Measurements from ENCODE around the gene OR4B1. TPM values are rescaled to one million over a fixed set of nuclear protein-coding genes. Genes with fewer than 3 reads are reported as not detected.

OR4B1 gene
- not detected for polyA plus RNA-seq (2013)

GRCh38 chr11:48216510-48216909 is at the start of gene OR4B1:
OR4B1 (plus strand) TSS chr11:48216810; CDS start chr11:48216810, 0 bp downstream.
- Histone ChIP-seq H3K27ac (ENCODE audit: insufficient read depth in 1 of 2, low read depth in 1 of 2, low read length in 2 of 2, poor library complexity in 1 of 2, severe bottlenecking in 2 of 2) (no peak within 1 kb of the TSS), H3K36me3 (ENCODE audit: control insufficient read depth in 4 of 4, insufficient read depth in 4 of 4, low read length in 3 of 4) (no peaks in the 10 kb centered on the region), H3K4me3 (ENCODE audit: control insufficient read depth in 1 of 7, extremely low read depth in 1 of 7, insufficient read depth in 4 of 7, low read depth in 2 of 7, low read length in 6 of 7) (no peak within 1 kb of the TSS), H3K9me3 (ENCODE audit: control extremely low read depth in 1 of 5, control insufficient read depth in 4 of 5, insufficient read depth in 2 of 5, low read depth in 1 of 5, low read length in 4 of 5) (no peaks in the 10 kb centered on the region), H3K4me1 (ENCODE audit: control extremely low read depth in 1 of 4, control insufficient read depth in 4 of 4, insufficient read depth in 4 of 4, low read length in 3 of 4) (no peaks in the 10 kb centered on the region), H3K27me3 (replicated peaks in 2 of 5; ENCODE audit: control insufficient read depth in 4 of 5, insufficient read depth in 5 of 5, low read length in 4 of 5) (peaks cover 0 to 3% (median 0%) of the 10 kb centered on the region in 5 experiments)
- ChIA-PET CTCF (no interaction called here), POLR2A (no interaction called here)
- DNase-seq, result no peak
- WGBS (ENCODE audit: insufficient coverage), result 94% methylated on average over 2 of the region's 2 CpGs

GRCh38 chr11:48167380-48167779 is 49.2 kb upstream of the OR4B1 start:
- ChIA-PET POLR2A (no interaction called here), CTCF (interaction anchor here (0.6 kb wide), 1 partner anchor 13 kb away, joined by 3 read pairs; no protein-coding TSS in a partner anchor)
- H3K9me3 ChIP-seq (ENCODE audit: control extremely low read depth in 1 of 5, control insufficient read depth in 4 of 5, insufficient read depth in 2 of 5, low read depth in 1 of 5, low read length in 4 of 5), result no peaks in the 10 kb centered on the region
- DNase-seq, result no peak
- peaks cover 0 to 11% (median 2%) of the 10 kb centered on the region in 5 experiments for H3K27me3 ChIP-seq (replicated peaks in 2 of 5; ENCODE audit: control insufficient read depth in 4 of 5, insufficient read depth in 5 of 5, low read length in 4 of 5)
- no peak overlapping the region for H3K27ac ChIP-seq (ENCODE audit: insufficient read depth in 1 of 2, low read depth in 1 of 2, low read length in 2 of 2, poor library complexity in 1 of 2, severe bottlenecking in 2 of 2)
- no peaks in the 10 kb centered on the region for H3K36me3 ChIP-seq (ENCODE audit: control insufficient read depth in 4 of 4, insufficient read depth in 4 of 4, low read length in 3 of 4)
- H3K4me3 ChIP-seq (ENCODE audit: control insufficient read depth in 1 of 7, extremely low read depth in 1 of 7, insufficient read depth in 4 of 7, low read depth in 2 of 7, low read length in 6 of 7), result no peak overlapping the region
- 86% methylated on average over 1 of the region's 6 CpGs for WGBS (ENCODE audit: insufficient coverage)
- no peaks in the 10 kb centered on the region for H3K4me1 ChIP-seq (ENCODE audit: control extremely low read depth in 1 of 4, control insufficient read depth in 4 of 4, insufficient read depth in 4 of 4, low read length in 3 of 4)

GRCh38 chr11:48168815-48169214 is 47.8 kb upstream of the OR4B1 start:
- ChIA-PET POLR2A (no interaction called here), CTCF (no interaction called here)
- Histone ChIP-seq H3K4me3 (ENCODE audit: control insufficient read depth in 1 of 7, extremely low read depth in 1 of 7, insufficient read depth in 4 of 7, low read depth in 2 of 7, low read length in 6 of 7) (no peak overlapping the region), H3K4me1 (ENCODE audit: control extremely low read depth in 1 of 4, control insufficient read depth in 4 of 4, insufficient read depth in 4 of 4, low read length in 3 of 4) (no peaks in the 10 kb centered on the region), H3K36me3 (ENCODE audit: control insufficient read depth in 4 of 4, insufficient read depth in 4 of 4, low read length in 3 of 4) (no peaks in the 10 kb centered on the region), H3K9me3 (ENCODE audit: control extremely low read depth in 1 of 5, control insufficient read depth in 4 of 5, insufficient read depth in 2 of 5, low read depth in 1 of 5, low read length in 4 of 5) (no peaks in the 10 kb centered on the region), H3K27me3 (replicated peaks in 2 of 5; ENCODE audit: control insufficient read depth in 4 of 5, insufficient read depth in 5 of 5, low read length in 4 of 5) (peaks cover 0 to 15% (median 2%) of the 10 kb centered on the region in 5 experiments), H3K27ac (ENCODE audit: insufficient read depth in 1 of 2, low read depth in 1 of 2, low read length in 2 of 2, poor library complexity in 1 of 2, severe bottlenecking in 2 of 2) (no peak overlapping the region)
- no peak for DNase-seq
- 96% methylated on average over 3 of the region's 6 CpGs for WGBS (ENCODE audit: insufficient coverage)

GRCh38 chr11:48169259-48169658 is 47.4 kb upstream of the OR4B1 start:
- H3K27ac ChIP-seq (ENCODE audit: insufficient read depth in 1 of 2, low read depth in 1 of 2, low read length in 2 of 2, poor library complexity in 1 of 2, severe bottlenecking in 2 of 2), result no peak overlapping the region

GRCh38 chr11:48169717-48170116 is 46.9 kb upstream of the OR4B1 start:
- CTCF ChIA-PET, result no interaction called here
- POLR2A ChIA-PET, result no interaction called here
- no peak for DNase-seq
- Histone ChIP-seq H3K4me1 (ENCODE audit: control extremely low read depth in 1 of 4, control insufficient read depth in 4 of 4, insufficient read depth in 4 of 4, low read length in 3 of 4) (no peaks in the 10 kb centered on the region), H3K27me3 (replicated peaks in 2 of 5; ENCODE audit: control insufficient read depth in 4 of 5, insufficient read depth in 5 of 5, low read length in 4 of 5) (peaks cover 0 to 15% (median 2%) of the 10 kb centered on the region in 5 experiments), H3K36me3 (ENCODE audit: control insufficient read depth in 4 of 4, insufficient read depth in 4 of 4, low read length in 3 of 4) (no peaks in the 10 kb centered on the region), H3K9me3 (ENCODE audit: control extremely low read depth in 1 of 5, control insufficient read depth in 4 of 5, insufficient read depth in 2 of 5, low read depth in 1 of 5, low read length in 4 of 5) (no peaks in the 10 kb centered on the region), H3K4me3 (ENCODE audit: control insufficient read depth in 1 of 7, extremely low read depth in 1 of 7, insufficient read depth in 4 of 7, low read depth in 2 of 7, low read length in 6 of 7) (no peak overlapping the region), H3K27ac (ENCODE audit: insufficient read depth in 1 of 2, low read depth in 1 of 2, low read length in 2 of 2, poor library complexity in 1 of 2, severe bottlenecking in 2 of 2) (no peak overlapping the region)
- WGBS (ENCODE audit: insufficient coverage), result 94% methylated on average over 6 of the region's 7 CpGs

More at GRCh38 chr11:48169259-48169658, 47.4 kb upstream of the OR4B1 start:
- Histone ChIP-seq H3K4me3 (ENCODE audit: control insufficient read depth in 1 of 7, extremely low read depth in 1 of 7, insufficient read depth in 4 of 7, low read depth in 2 of 7, low read length in 6 of 7) (no peak overlapping the region), H3K4me1 (ENCODE audit: control extremely low read depth in 1 of 4, control insufficient read depth in 4 of 4, insufficient read depth in 4 of 4, low read length in 3 of 4) (no peaks in the 10 kb centered on the region), H3K27me3 (replicated peaks in 2 of 5; ENCODE audit: control insufficient read depth in 4 of 5, insufficient read depth in 5 of 5, low read length in 4 of 5) (peaks cover 0 to 15% (median 2%) of the 10 kb centered on the region in 5 experiments), H3K36me3 (ENCODE audit: control insufficient read depth in 4 of 4, insufficient read depth in 4 of 4, low read length in 3 of 4) (no peaks in the 10 kb centered on the region), H3K9me3 (ENCODE audit: control extremely low read depth in 1 of 5, control insufficient read depth in 4 of 5, insufficient read depth in 2 of 5, low read depth in 1 of 5, low read length in 4 of 5) (no peaks in the 10 kb centered on the region)
- DNase-seq, result no peak
- POLR2A ChIA-PET, result no interaction called here
- CTCF ChIA-PET, result no interaction called here
- 97% methylated on average over 6 of the region's 6 CpGs for WGBS (ENCODE audit: insufficient coverage)

GRCh38 chr11:48170241-48171233 is 46.1 kb upstream of the OR4B1 start:
- Histone ChIP-seq H3K9me3 (ENCODE audit: control extremely low read depth in 1 of 5, control insufficient read depth in 4 of 5, insufficient read depth in 2 of 5, low read depth in 1 of 5, low read length in 4 of 5) (no peaks in the 10 kb centered on the region), H3K4me3 (ENCODE audit: control insufficient read depth in 1 of 7, extremely low read depth in 1 of 7, insufficient read depth in 4 of 7, low read depth in 2 of 7, low read length in 6 of 7) (no peak overlapping the region), H3K27me3 (replicated peaks in 2 of 5; ENCODE audit: control insufficient read depth in 4 of 5, insufficient read depth in 5 of 5, low read length in 4 of 5) (peaks cover 0 to 15% (median 2%) of the 10 kb centered on the region in 5 experiments), H3K27ac (ENCODE audit: insufficient read depth in 1 of 2, low read depth in 1 of 2, low read length in 2 of 2, poor library complexity in 1 of 2, severe bottlenecking in 2 of 2) (no peak overlapping the region), H3K36me3 (ENCODE audit: control insufficient read depth in 4 of 4, insufficient read depth in 4 of 4, low read length in 3 of 4) (no peaks in the 10 kb centered on the region), H3K4me1 (ENCODE audit: control extremely low read depth in 1 of 4, control insufficient read depth in 4 of 4, insufficient read depth in 4 of 4, low read length in 3 of 4) (no peaks in the 10 kb centered on the region)
- ChIA-PET POLR2A (no interaction called here), CTCF (no interaction called here)
- DNase-seq, result peak; percentile 10 to 52 (median 44)
- WGBS (ENCODE audit: insufficient coverage), result 73% methylated on average over 7 of the region's 10 CpGs
